IMR-90 (cell line): Measurements from ENCODE around the gene EPHX1. TPM values are rescaled to one million over a fixed set of nuclear protein-coding genes. Genes with fewer than 3 reads are reported as not detected.

Experiments used
- ATAC-seq: fragments of 200-7000 bp; cut with Tn5 transposase; 2 replicates; pipeline ENCODE4 v1.9.1; 2020; ENCODE audit warnings: low read depth, mild to moderate bottlenecking, moderate library complexity
- BruUV-seq: library from RNA; stranded (reverse); fragments of 400-500 nt; replicated peaks from 2 replicates; lab custom pipeline; 2021; lab: Mats Ljungman, UMichigan
- CTCF ChIA-PET: fragments of 300-600 bp; formaldehyde crosslinking; extraction: SDS; loops from one replicate; lab custom pipeline; 2021; ENCODE audit warnings: antibody characterized with exemption; lab: Yijun Ruan, JAX
- POLR2A ChIA-PET: fragments of 300-600 bp; sonication (Branson Sonifier 250); formaldehyde crosslinking; loops from one replicate; lab custom pipeline; 2022; ENCODE audit warnings: antibody characterized with exemption; ENCODE audit not compliant: unreplicated experiment; lab: Charles Lee
- DNase-seq: peaks from one replicate; pipeline ENCODE4 v3.0.0; 2013
- H2AFZ ChIP-seq: replicated peaks from 2 replicates; pipeline ENCODE3; 2013; ENCODE audit warnings: low read length, mild to moderate bottlenecking; ENCODE audit not compliant: poor library complexity
- H2AK5ac ChIP-seq: 2 replicates; pipeline ENCODE4 v1.6.1; 2013; ENCODE audit warnings: low read depth, low read length, inconsistent platforms
- H2AK9ac ChIP-seq: replicated peaks from 2 replicates; pipeline ENCODE3; 2013; ENCODE audit warnings: mild to moderate bottlenecking, low read depth, low read length, moderate library complexity; ENCODE audit not compliant: poor library complexity
- H2BK120ac ChIP-seq: 2 replicates; pipeline ENCODE4 v1.6.1; 2013; ENCODE audit warnings: low read depth, low read length, inconsistent platforms
- H2BK15ac ChIP-seq: 3 replicates; pipeline ENCODE4 v1.6.1; 2013; ENCODE audit warnings: low read depth, low read length, inconsistent platforms
- H2BK20ac ChIP-seq: 2 replicates; pipeline ENCODE4 v1.6.1; 2013; ENCODE audit warnings: low read depth, mild to moderate bottlenecking, inconsistent platforms, low read length, moderate library complexity
- H2BK5ac ChIP-seq: 2 replicates; pipeline ENCODE4 v1.6.1; 2013; ENCODE audit warnings: mild to moderate bottlenecking, low read depth, low read length, inconsistent platforms; ENCODE audit not compliant: poor library complexity, severe bottlenecking
- H3K14ac ChIP-seq: replicated peaks from 2 replicates; pipeline ENCODE4 v1.6.1; 2013; ENCODE audit warnings: low read depth, low read length, inconsistent platforms
- H3K18ac ChIP-seq: 2 replicates; pipeline ENCODE4 v1.6.1; 2013; ENCODE audit warnings: low read depth, low read length, control low read depth
- H3K23ac ChIP-seq: 2 replicates; pipeline ENCODE4 v1.6.1; 2013; ENCODE audit warnings: low read depth, low read length, inconsistent platforms
- H3K27ac ChIP-seq: 2 replicates; pipeline ENCODE4 v1.5.1; 2013; ENCODE audit warnings: mild to moderate bottlenecking, control low read depth, low read length; ENCODE audit not compliant: insufficient read depth
- H3K27me3 ChIP-seq: 2 replicates; pipeline ENCODE4 v1.6.1; 2013; ENCODE audit warnings: low read length; ENCODE audit not compliant: control insufficient read depth, insufficient read depth
- H3K36me3 ChIP-seq: 2 replicates; pipeline ENCODE4 v1.6.1; 2013; ENCODE audit warnings: low read length, mixed read lengths; ENCODE audit not compliant: control insufficient read depth, insufficient read depth
- H3K4ac ChIP-seq: 2 replicates; pipeline ENCODE4 v1.6.1; 2013; ENCODE audit warnings: low read depth, low read length, inconsistent platforms
- H3K4me1 ChIP-seq: 2 replicates; pipeline ENCODE4 v1.6.1; 2013; ENCODE audit warnings: low read length, mixed read lengths; ENCODE audit not compliant: control insufficient read depth, insufficient read depth
- H3K4me2 ChIP-seq: 2 replicates; pipeline ENCODE4 v1.6.1; 2013; ENCODE audit warnings: low read depth, mild to moderate bottlenecking, control low read depth, low read length, moderate library complexity
- H3K4me3 ChIP-seq: 2 replicates; pipeline ENCODE4 v1.5.1; 2013; ENCODE audit warnings: low read depth, mild to moderate bottlenecking, control low read depth, low read length, moderate library complexity; ENCODE audit not compliant: insufficient read depth
- H3K56ac ChIP-seq: 2 replicates; pipeline ENCODE4 v1.6.1; 2013; ENCODE audit warnings: low read length, inconsistent platforms; ENCODE audit not compliant: insufficient read depth; ENCODE audit errors: extremely low read depth
- H3K79me1 ChIP-seq, 2 experiments: 2 replicates each; pipeline ENCODE4 v1.6.1; 2013; ENCODE audit warnings: low read length in 2 of 2, inconsistent platforms in 1 of 2, low read depth in 1 of 2
- H3K9ac ChIP-seq: 2 replicates; pipeline ENCODE4 v1.6.1; 2013; ENCODE audit warnings: low read depth, low read length, control low read depth
- H3K9me1 ChIP-seq: 2 replicates; pipeline ENCODE4 v1.6.1; 2013; ENCODE audit warnings: low read length, inconsistent platforms; ENCODE audit not compliant: insufficient read depth
- H3K9me3 ChIP-seq: 2 replicates; pipeline ENCODE4 v1.6.1; 2013; ENCODE audit warnings: low read length; ENCODE audit not compliant: control insufficient read depth, insufficient read depth
- H4K20me1 ChIP-seq: 2 replicates; pipeline ENCODE4 v1.6.1; 2013; ENCODE audit warnings: low read length, inconsistent platforms; ENCODE audit not compliant: insufficient read depth
- H4K5ac ChIP-seq: 2 replicates; pipeline ENCODE4 v1.6.1; 2013; ENCODE audit warnings: mild to moderate bottlenecking, low read depth, low read length, control low read depth
- H4K8ac ChIP-seq, 2 experiments: 2 replicates each; pipeline ENCODE4 v1.6.1; 2013; ENCODE audit warnings: low read depth in 2 of 2, low read length in 2 of 2, control low read depth in 1 of 2, inconsistent platforms in 1 of 2
- H4K91ac ChIP-seq: 2 replicates; pipeline ENCODE4 v1.6.1; 2013; ENCODE audit warnings: low read depth, low read length, inconsistent platforms; ENCODE audit not compliant: insufficient read depth
- BHLHE40 ChIP-seq: fragments of 150-350 bp; IDR thresholded peaks from 2 replicates; pipeline ENCODE4 v1.6.1; 2016; ENCODE audit warnings: mild to moderate bottlenecking, low read depth, low read length
- CEBPB ChIP-seq: IDR thresholded peaks from 2 replicates; pipeline ENCODE4 v1.6.1; 2012; ENCODE audit warnings: low read depth, low read length, improper control_type of control experiment
- CHD1 ChIP-seq: IDR thresholded peaks from 2 replicates; pipeline ENCODE4 v1.6.1; 2012; ENCODE audit warnings: low read depth, low read length, improper control_type of control experiment
- FOS ChIP-seq: fragments of 150-350 bp; IDR thresholded peaks from 2 replicates; pipeline ENCODE4 v1.6.1; 2016; ENCODE audit warnings: low read depth, low read length
- MAFK ChIP-seq: IDR thresholded peaks from 2 replicates; pipeline ENCODE4 v1.6.1; 2012; ENCODE audit warnings: low read depth, low read length, improper control_type of control experiment
- MAZ ChIP-seq: IDR thresholded peaks from 2 replicates; pipeline ENCODE4 v1.6.1; 2012; ENCODE audit warnings: low read depth, mild to moderate bottlenecking, low read length, improper control_type of control experiment, moderate library complexity, borderline replicate concordance
- MXI1 ChIP-seq: IDR thresholded peaks from 2 replicates; pipeline ENCODE4 v1.6.1; 2012; ENCODE audit warnings: low read depth, mild to moderate bottlenecking, low read length, moderate library complexity, borderline replicate concordance
- NFE2L2 ChIP-seq: fragments of 150-350 bp; IDR thresholded peaks from 2 replicates; pipeline ENCODE4 v1.6.1; 2016; ENCODE audit warnings: low read depth, mild to moderate bottlenecking, low read length
- POLR2A ChIP-seq: IDR thresholded peaks from 2 replicates; pipeline ENCODE4 v1.6.1; 2012; ENCODE audit warnings: mild to moderate bottlenecking, low read depth, low read length
- RAD21 ChIP-seq: IDR thresholded peaks from 2 replicates; pipeline ENCODE4 v1.6.1; 2012; ENCODE audit warnings: low read length, improper control_type of control experiment
- RCOR1 ChIP-seq: IDR thresholded peaks from 2 replicates; pipeline ENCODE4 v1.6.1; 2012; ENCODE audit warnings: mild to moderate bottlenecking, low read length, improper control_type of control experiment; ENCODE audit not compliant: insufficient replicate concordance
- RFX5 ChIP-seq: IDR thresholded peaks from 2 replicates; pipeline ENCODE4 v1.8.0; 2012; ENCODE audit warnings: low read depth, mild to moderate bottlenecking, low read length, moderate library complexity
- SMC3 ChIP-seq: fragments of 150-350 bp; IDR thresholded peaks from 2 replicates; pipeline ENCODE4 v1.6.1; 2016; ENCODE audit warnings: low read depth, mild to moderate bottlenecking, antibody characterized with exemption, low read length, moderate library complexity
- WGBS, 2 experiments: methylation state at CpG; one replicate each; pipeline versions ENCODE4 v1.1.5 to v1.1.7; 2013; ENCODE audit warnings: missing lambda C conversion rate in 2 of 2; ENCODE audit not compliant: insufficient read length in 1 of 2; ENCODE audit errors: extremely low coverage in 2 of 2; 5-methylcytosine and 5-hydroxymethylcytosine counted together
- dilution Hi-C: fragments of 300-500 bp; cut with HindIII; formaldehyde crosslinking; loops from one replicate; pipeline ENCODE4 v1.14.3; 2018; ENCODE audit warnings: low sequenced_read_pairs; ENCODE audit not compliant: unreplicated experiment
- in situ Hi-C: fragments of 300-500 bp; cut with MboI; formaldehyde crosslinking; loops from 3 replicates; pipeline ENCODE4 v1.14.3; 2019; ENCODE audit warnings: low sequenced_read_pairs, inconsistent platforms, mixed read lengths
- intact Hi-C: fragments of 100-400 bp; cut with micrococcal nuclease; formaldehyde crosslinking; loops from 2 replicates; pipeline ENCODE4 v1.10.0; 2022
- polyA plus RNA-seq, 3 experiments: library from polyadenylated mRNA; depleted of rRNA; stranded (reverse); fragments of >200 nt; gene quantifications; 2 replicates each; pipeline ENCODE4 v1.2.3, GENCODE V29; 2012; ENCODE audit warnings: low replicate concordance in 1 of 3
- total RNA-seq: library from RNA; depleted of rRNA; stranded (reverse); fragments of >200 nt; gene quantifications from 2 replicates; pipeline ENCODE4 v1.2.3, GENCODE V29; 2012
- TF ChIP-seq, protein P1 (sequence below): fragments of 150-350 bp; IDR thresholded peaks from 2 replicates; pipeline ENCODE4 v1.6.1; 2017; ENCODE audit warnings: mild to moderate bottlenecking, antibody characterized with exemption, low read length, low read depth
- TF ChIP-seq, protein P2 (sequence below): fragments of 150-350 bp; IDR thresholded peaks from 2 replicates; pipeline ENCODE4 v1.6.1; 2016; ENCODE audit warnings: low read depth, mild to moderate bottlenecking, low read length, moderate library complexity, borderline replicate concordance
- TF ChIP-seq, protein P3 (sequence below): conservative IDR thresholded peaks from 2 replicates; pipeline ENCODE4 v1.5.1; 2012; ENCODE audit warnings: mild to moderate bottlenecking, low read depth, low read length, improper control_type of control experiment

The EPHX1 gene
- total and polyA plus RNA-seq, 2 of the 4 experiments (the other 2 are of a cell fraction) = 20.3 to 46.3 TPM

DNA sequence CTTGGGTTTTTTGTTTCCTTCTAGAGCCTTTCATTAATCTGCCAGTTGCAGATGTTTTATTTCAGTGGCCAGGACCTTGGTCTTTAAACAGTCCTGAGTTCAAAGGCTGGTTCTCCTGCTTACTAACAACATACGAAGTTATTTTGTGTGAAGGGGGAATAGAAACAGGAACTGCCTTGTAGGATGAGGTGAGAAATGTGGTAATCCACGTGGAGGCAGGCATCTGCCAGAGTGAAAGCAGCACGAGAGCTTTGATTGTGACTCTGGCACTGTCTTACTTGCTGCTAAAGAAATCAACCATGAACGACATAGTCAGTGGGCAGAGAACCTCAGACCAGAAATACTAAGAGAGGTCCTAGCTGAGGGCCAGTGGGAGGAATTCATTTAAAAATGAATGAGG, 41.9 kb downstream of the EPHX1 start:
- POLR2A ChIA-PET = no interaction called here
- Histone ChIP-seq H3K9me1 (peaks cover 12% of the 10 kb centered on the region), H4K91ac (no peak overlapping the region), H4K8ac (no peak overlapping the region), H2BK20ac (no peak overlapping the region), H3K4me1 (peaks cover 3% of the 10 kb centered on the region; the same call in 1 of the 2 replicates), H3K4ac (no peak overlapping the region), H3K36me3 (peaks cover 41% of the 10 kb centered on the region), H4K20me1 (no peaks in the 10 kb centered on the region), H3K27me3 (no peaks in the 10 kb centered on the region), H3K79me1 (no peaks in the 10 kb centered on the region), H2BK120ac (no peak overlapping the region), H2AFZ (no peak overlapping the region), H3K27ac (no peak overlapping the region), H4K5ac (no peak overlapping the region), H3K9me3 (no peaks in the 10 kb centered on the region), H2BK5ac (no peak overlapping the region), H3K4me2 (no peak overlapping the region), H2BK15ac (no peak overlapping the region), H3K23ac (no peak overlapping the region), H3K14ac (no peak overlapping the region), H3K56ac (no peak overlapping the region), H3K4me3 (no peak overlapping the region), H2AK5ac (no peak overlapping the region), H2AK9ac (no peak overlapping the region), H3K18ac (no peak overlapping the region), H3K9ac (no peak overlapping the region)
- 43% methylated on average over 2 of the region's 4 CpGs; no CpG with 5 or more reads in 1 of the 2 experiments for WGBS, 2 experiments
- intact Hi-C loops (no loop called here), dilution Hi-C loops (no loop called here), in situ Hi-C loops (no loop called here)
- ATAC-seq = no peak
- no peak for DNase-seq
- CTCF ChIA-PET = interaction anchor here (0.6 to 0.9 kb wide), 2 partner anchors 17 to 345 kb away, joined by 5 to 7 read pairs; no protein-coding TSS in a partner anchor
- no TSS peak for BruUV-seq
- TF ChIP-seq CEBPB (no peak), RAD21 (no peak), RFX5 (no peak), NFE2L2 (no peak), MXI1 (no peak), BHLHE40 (no peak), RCOR1 (no peak), MAZ (no peak), CHD1 (no peak), FOS (no peak), SMC3 (no peak), POLR2A (no peak), MAFK (no peak)
- TF ChIP-seq, protein P1, sequence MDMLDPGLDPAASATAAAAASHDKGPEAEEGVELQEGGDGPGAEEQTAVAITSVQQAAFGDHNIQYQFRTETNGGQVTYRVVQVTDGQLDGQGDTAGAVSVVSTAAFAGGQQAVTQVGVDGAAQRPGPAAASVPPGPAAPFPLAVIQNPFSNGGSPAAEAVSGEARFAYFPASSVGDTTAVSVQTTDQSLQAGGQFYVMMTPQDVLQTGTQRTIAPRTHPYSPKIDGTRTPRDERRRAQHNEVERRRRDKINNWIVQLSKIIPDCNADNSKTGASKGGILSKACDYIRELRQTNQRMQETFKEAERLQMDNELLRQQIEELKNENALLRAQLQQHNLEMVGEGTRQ = no peak
- TF ChIP-seq, protein P2, sequence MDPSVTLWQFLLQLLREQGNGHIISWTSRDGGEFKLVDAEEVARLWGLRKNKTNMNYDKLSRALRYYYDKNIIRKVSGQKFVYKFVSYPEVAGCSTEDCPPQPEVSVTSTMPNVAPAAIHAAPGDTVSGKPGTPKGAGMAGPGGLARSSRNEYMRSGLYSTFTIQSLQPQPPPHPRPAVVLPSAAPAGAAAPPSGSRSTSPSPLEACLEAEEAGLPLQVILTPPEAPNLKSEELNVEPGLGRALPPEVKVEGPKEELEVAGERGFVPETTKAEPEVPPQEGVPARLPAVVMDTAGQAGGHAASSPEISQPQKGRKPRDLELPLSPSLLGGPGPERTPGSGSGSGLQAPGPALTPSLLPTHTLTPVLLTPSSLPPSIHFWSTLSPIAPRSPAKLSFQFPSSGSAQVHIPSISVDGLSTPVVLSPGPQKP = no peak
- TF ChIP-seq, protein P3, sequence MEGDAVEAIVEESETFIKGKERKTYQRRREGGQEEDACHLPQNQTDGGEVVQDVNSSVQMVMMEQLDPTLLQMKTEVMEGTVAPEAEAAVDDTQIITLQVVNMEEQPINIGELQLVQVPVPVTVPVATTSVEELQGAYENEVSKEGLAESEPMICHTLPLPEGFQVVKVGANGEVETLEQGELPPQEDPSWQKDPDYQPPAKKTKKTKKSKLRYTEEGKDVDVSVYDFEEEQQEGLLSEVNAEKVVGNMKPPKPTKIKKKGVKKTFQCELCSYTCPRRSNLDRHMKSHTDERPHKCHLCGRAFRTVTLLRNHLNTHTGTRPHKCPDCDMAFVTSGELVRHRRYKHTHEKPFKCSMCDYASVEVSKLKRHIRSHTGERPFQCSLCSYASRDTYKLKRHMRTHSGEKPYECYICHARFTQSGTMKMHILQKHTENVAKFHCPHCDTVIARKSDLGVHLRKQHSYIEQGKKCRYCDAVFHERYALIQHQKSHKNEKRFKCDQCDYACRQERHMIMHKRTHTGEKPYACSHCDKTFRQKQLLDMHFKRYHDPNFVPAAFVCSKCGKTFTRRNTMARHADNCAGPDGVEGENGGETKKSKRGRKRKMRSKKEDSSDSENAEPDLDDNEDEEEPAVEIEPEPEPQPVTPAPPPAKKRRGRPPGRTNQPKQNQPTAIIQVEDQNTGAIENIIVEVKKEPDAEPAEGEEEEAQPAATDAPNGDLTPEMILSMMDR = no peak
